Psoas muscle (tissue), 8 donors: ENCODE measurements around the gene C2orf68. TPM values are rescaled to one million over a fixed set of nuclear protein-coding genes. Genes with fewer than 3 reads are reported as not detected.
"Not testable (repeated sequence)": the region's sequence is repeated elsewhere in the genome, so short reads cannot be mapped to it uniquely, and the experiment has no call there.

Source experiments
- ATAC-seq, 4 donors: fragments of 200-7000 bp; cut with Tn5 transposase; one replicate each; pipeline ENCODE4 v1.9.1; 2020; ENCODE audit warnings: moderate library complexity in 3 of 4, mild to moderate bottlenecking in 2 of 4
- DNase-seq, 2 donors: peaks; one replicate each; pipeline ENCODE4 v3.0.0-alpha.2; 2020
- H3K27ac ChIP-seq: fragments of 200-600 bp; one replicate; pipeline ENCODE4 v1.8.0; 2022
- H3K27me3 ChIP-seq, 3 donors: fragments of 200-600 bp in 1 of 3; one replicate each; pipeline versions ENCODE4 v1.6.1 to v1.8.0; 2013 to 2022; ENCODE audit warnings: low read length in 2 of 3, mild to moderate bottlenecking in 2 of 3, moderate library complexity in 1 of 3; ENCODE audit not compliant: insufficient read depth in 3 of 3
- H3K36me3 ChIP-seq, 2 donors: fragments of 200-600 bp in 1 of 2; one replicate each; pipeline versions ENCODE4 v1.6.1 to v1.8.0; 2013 to 2022; ENCODE audit warnings: low read depth in 1 of 2, mild to moderate bottlenecking in 1 of 2, moderate library complexity in 1 of 2; ENCODE audit not compliant: insufficient read depth in 1 of 2
- H3K4me1 ChIP-seq: fragments of 200-600 bp; one replicate; pipeline ENCODE4 v1.8.0; 2022
- H3K4me3 ChIP-seq: fragments of 200-600 bp; one replicate; pipeline ENCODE4 v1.8.0; 2022; ENCODE audit warnings: mild to moderate bottlenecking
- H3K9me3 ChIP-seq: fragments of 200-600 bp; one replicate; pipeline ENCODE4 v1.8.0; 2022
- WGBS, 3 donors: extraction: QIAGEN DNeasy Blood & Tissue Kit; methylation state at CpG; one replicate each; pipeline versions ENCODE4 v1.1.6 to v1.1.7; 2013; 5-methylcytosine and 5-hydroxymethylcytosine counted together
- intact Hi-C, 2 donors: fragments of 100-400 bp; cut with DNase I; formaldehyde crosslinking; loops; one replicate each; pipeline versions ENCODE4 v1.11.0 to v1.14.2; 2022
- polyA plus RNA-seq, 3 donors: library from polyadenylated mRNA; stranded (reverse); fragments of 200-250 nt; gene quantifications; one replicate each; pipeline ENCODE4 v1.2.3, GENCODE V29; 2013
- total RNA-seq, 4 donors: library from RNA; stranded (reverse); fragmentation: NEBNext Ultra II Directional in 2 of 4; extraction: Animal tissue kit (Norgen Biotek cat#: 25700) in 2 of 4; gene quantifications; one replicate each; pipeline versions ENCODE4 v1.2.1 to v1.2.4, GENCODE V29; 2021 to 2023
- TF ChIP-seq, protein P1 (sequence below): fragments of 200-600 bp; IDR thresholded peaks from one replicate; pipeline ENCODE4 v1.8.0; 2022; ENCODE audit warnings: antibody characterized with exemption
- donor health status: healthy with polysubstance abuse.
- donor health status: DM: no; HTN: no; CAD: no; lungs with moderate emphysema.
- donor health status: Bipolar disorder and iron deficiency.
- donor health status: healthy.
- donor health status: DM: yes; HTN: yes; CAD: no.
- donor health status: DM: no; HTN: no; CAD: no.
- donor health status: DM: no; HTN: no; CAD: no.
- donor health status: DM: yes; HTN: yes; CAD: no.

C2orf68 gene
- total and polyA plus RNA-seq, 7 donors = 26.9 to 76.0 (median 45.6) TPM

DNA sequence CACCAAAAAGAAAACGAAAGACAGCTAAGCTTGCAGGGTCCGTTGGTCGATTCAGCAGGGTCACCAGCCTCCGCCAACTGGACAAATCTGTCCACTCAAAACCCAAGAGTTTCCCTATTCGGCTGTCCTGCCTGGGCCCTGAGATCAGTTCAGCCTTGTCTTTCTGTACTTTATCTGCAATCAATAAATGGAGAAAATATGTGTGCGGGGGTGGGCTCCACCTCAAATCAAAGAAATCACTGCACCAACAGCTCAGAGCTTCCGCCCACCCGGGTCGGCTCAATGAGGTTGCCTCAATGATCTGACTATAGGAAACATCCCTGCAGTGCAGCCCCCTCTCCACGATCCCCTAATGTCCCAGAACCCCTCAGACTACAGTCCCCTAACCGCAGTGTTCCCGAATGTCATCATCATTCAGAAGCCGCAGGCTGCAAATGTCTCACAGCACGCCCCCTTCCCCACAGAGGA, 51.0 kb downstream of the C2orf68 start:
- no peaks in the 10 kb centered on the region for H3K27me3 ChIP-seq
- peaks cover 12% of the 10 kb centered on the region for H3K4me1 ChIP-seq
- peak overlapping the region; percentile 81 for H3K4me3 ChIP-seq
- intact Hi-C loops = loop anchor here (5.0 kb wide), 1 partner anchor 36 kb away; the partner anchor contains the start of gene RNF181 (in 2 of the 2)
- H3K36me3 ChIP-seq = peaks cover 4 to 38% of the 10 kb centered on the region in 2 donors
- DNase-seq (no peak), ATAC-seq (peak in 2 of 4 donors; percentile 13 to 26)
- peak overlapping the region; percentile 88 for H3K27ac ChIP-seq
- TF ChIP-seq, protein P1, sequence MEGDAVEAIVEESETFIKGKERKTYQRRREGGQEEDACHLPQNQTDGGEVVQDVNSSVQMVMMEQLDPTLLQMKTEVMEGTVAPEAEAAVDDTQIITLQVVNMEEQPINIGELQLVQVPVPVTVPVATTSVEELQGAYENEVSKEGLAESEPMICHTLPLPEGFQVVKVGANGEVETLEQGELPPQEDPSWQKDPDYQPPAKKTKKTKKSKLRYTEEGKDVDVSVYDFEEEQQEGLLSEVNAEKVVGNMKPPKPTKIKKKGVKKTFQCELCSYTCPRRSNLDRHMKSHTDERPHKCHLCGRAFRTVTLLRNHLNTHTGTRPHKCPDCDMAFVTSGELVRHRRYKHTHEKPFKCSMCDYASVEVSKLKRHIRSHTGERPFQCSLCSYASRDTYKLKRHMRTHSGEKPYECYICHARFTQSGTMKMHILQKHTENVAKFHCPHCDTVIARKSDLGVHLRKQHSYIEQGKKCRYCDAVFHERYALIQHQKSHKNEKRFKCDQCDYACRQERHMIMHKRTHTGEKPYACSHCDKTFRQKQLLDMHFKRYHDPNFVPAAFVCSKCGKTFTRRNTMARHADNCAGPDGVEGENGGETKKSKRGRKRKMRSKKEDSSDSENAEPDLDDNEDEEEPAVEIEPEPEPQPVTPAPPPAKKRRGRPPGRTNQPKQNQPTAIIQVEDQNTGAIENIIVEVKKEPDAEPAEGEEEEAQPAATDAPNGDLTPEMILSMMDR = no peak
- H3K9me3 ChIP-seq = no peaks in the 10 kb centered on the region
- WGBS, 3 donors = 3 to 4% (median 3%) methylated on average over 13 to 14 of the region's 14 CpGs

DNA sequence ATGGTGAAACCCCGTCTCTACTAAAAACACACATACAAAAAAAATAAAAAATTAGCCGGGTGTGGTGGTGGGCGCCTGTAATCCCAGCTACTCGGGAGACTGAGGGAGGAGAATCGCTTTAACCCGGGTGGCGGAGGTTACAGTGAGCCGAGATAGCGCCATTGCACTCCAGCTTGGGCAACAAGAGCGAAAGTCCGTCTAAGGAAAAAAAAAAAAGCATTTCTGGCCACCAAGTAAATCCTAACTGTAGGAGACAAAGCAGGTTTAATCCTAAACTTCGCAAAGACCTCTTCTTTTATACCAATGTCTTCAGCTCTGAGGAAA, 51.5 kb downstream of the C2orf68 start:
- H3K27me3 ChIP-seq, H3K9me3 ChIP-seq, ATAC-seq, DNase-seq: not testable (repeated sequence)
- Histone ChIP-seq H3K4me1 (peaks cover 12% of the 10 kb centered on the region), H3K36me3 (peaks cover 4 to 43% of the 10 kb centered on the region in 2 donors), H3K4me3 (peak overlapping the region; percentile 81), H3K27ac (peak overlapping the region; percentile 88)
- WGBS, 3 donors = 77 to 81% (median 81%) methylated on average over 12 of the region's 12 CpGs
- intact Hi-C loops = loop anchor here (5.0 kb wide), 1 partner anchor 37 kb away; the partner anchor contains the start of gene RNF181 (in 2 of the 2)

DNA sequence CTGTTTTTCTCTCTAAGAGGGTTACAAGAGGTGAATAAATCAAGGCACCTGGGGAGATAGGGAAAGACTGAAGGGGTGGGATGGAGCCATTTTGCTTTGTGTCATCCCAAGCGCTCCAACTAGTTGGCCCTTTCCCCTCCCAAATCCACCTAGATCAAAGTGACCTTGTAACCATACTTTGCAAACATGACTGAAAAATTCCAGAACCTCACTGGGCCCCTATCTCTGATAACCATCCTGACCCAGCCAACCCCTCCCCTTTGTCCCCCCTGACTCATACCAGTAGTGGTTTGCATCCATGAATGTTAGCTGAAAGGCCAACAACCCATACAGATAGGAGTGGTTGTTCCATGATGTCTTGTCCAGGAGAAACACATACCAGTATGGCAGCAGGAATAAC, 53.7 kb downstream of the C2orf68 start:
- Histone ChIP-seq H3K4me3 (no peak overlapping the region), H3K9me3 (no peaks in the 10 kb centered on the region), H3K27me3 (no peaks in the 10 kb centered on the region), H3K27ac (no peak overlapping the region), H3K36me3 (peaks cover 7 to 65% of the 10 kb centered on the region in 2 donors), H3K4me1 (peaks cover 12% of the 10 kb centered on the region)
- intact Hi-C loops = no loop called here
- ATAC-seq (no peak), DNase-seq (no peak)
- WGBS, 3 donors = 95 to 100% (median 96%) methylated on average over 1 of the region's 1 CpG
- TF ChIP-seq, protein P1 = no peak

DNA sequence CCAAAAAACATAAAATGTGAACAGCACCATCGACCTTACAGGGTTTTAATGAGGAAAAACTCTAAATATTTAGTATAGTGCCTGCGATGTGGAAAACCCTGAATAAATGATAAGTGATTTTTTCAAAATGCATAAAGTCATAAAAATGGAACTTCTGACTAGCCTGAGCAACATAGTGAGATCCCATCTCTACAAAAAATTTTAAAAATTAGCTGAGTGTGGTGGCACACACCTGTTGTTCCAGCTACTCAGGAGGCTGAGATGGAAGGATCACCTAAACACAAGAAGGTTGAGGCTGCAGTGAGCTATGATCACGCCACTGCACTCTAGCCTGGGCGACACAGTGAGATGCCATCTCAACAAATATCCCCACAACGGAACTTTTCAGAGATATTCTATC, 54.7 kb downstream of the C2orf68 start:
- TF ChIP-seq, protein P1 = no peak
- H3K27me3 ChIP-seq = no peaks in the 10 kb centered on the region
- no peak overlapping the region for H3K4me3 ChIP-seq
- H3K36me3 ChIP-seq = peaks cover 7 to 75% of the 10 kb centered on the region in 2 donors
- H3K4me1 ChIP-seq = peaks cover 12% of the 10 kb centered on the region
- ATAC-seq (no peak), DNase-seq (no peak)
- H3K9me3 ChIP-seq = no peaks in the 10 kb centered on the region
- 91 to 95% (median 93%) methylated on average over 5 of the region's 5 CpGs for WGBS, 3 donors
- intact Hi-C loops = loop anchor here in 1 of 2 donors (2.0 kb wide), 1 partner anchor 128 kb away; no protein-coding TSS in a partner anchor
- H3K27ac ChIP-seq = no peak overlapping the region

Other genes starting within 250 kb of the C2orf68 start
- 10 to 100 TPM in 1 of 4 donors, 1 to 10 TPM in 3; 4.2 to 11.1 (median 8.6) TPM for gene CAPG, start 201.7 kb downstream of the C2orf68 start, total RNA-seq
- 10 to 100 TPM in 1 of 3 donors, 1 to 10 TPM in 2; 2.8 to 10.2 (median 6.6) TPM for gene CAPG, start 201.7 kb downstream of the C2orf68 start, polyA plus RNA-seq
- 1 to 10 TPM in 1 of 4 donors, under 1 TPM in 2, not detected in 1; 0.48 to 1.4 (median 0.62) TPM for gene SH2D6, start 193.4 kb downstream of the C2orf68 start, total RNA-seq
- 1 to 10 TPM in 1 of 3 donors, under 1 TPM in 2; 0.25 to 1.1 (median 0.77) TPM for gene SH2D6, start 193.4 kb downstream of the C2orf68 start, polyA plus RNA-seq
- 100 to 1,000 TPM; 127 to 356 (median 183) TPM for gene MAT2A, start 72.9 kb downstream of the C2orf68 start, total RNA-seq
- gene MAT2A, start 72.9 kb downstream of the C2orf68 start, polyA plus RNA-seq = 100 to 1,000 TPM in 2 of 3 donors, 10 to 100 TPM in 1; 55.9 to 252 (median 134) TPM
- gene GGCX, start 50.6 kb downstream of the C2orf68 start, total RNA-seq = 10 to 100 TPM; 20.1 to 25.3 (median 22.1) TPM
- 10 to 100 TPM; 19.0 to 35.6 (median 30.7) TPM for gene GGCX, start 50.6 kb downstream of the C2orf68 start, polyA plus RNA-seq
- 10 to 100 TPM; 11.7 to 15.7 (median 12.4) TPM for gene VAMP8, start 34.5 kb downstream of the C2orf68 start, total RNA-seq
- gene VAMP8, start 34.5 kb downstream of the C2orf68 start, polyA plus RNA-seq = 10 to 100 TPM; 16.6 to 25.4 (median 23.2) TPM
- gene VAMP5, start 27.6 kb downstream of the C2orf68 start, total RNA-seq = 10 to 100 TPM; 58.1 to 95.0 (median 83.2) TPM
- 100 to 1,000 TPM; 106 to 149 (median 128) TPM for gene VAMP5, start 27.6 kb downstream of the C2orf68 start, polyA plus RNA-seq
- 100 to 1,000 TPM in 1 of 4 donors, 10 to 100 TPM in 3; 84.7 to 107 (median 90.0) TPM for gene RNF181, start 16.3 kb downstream of the C2orf68 start, total RNA-seq
- 100 to 1,000 TPM; 156 to 212 (median 184) TPM for gene RNF181, start 16.3 kb downstream of the C2orf68 start, polyA plus RNA-seq
- 10 to 100 TPM; 20.1 to 54.3 (median 30.9) TPM for gene TMEM150A, start 9.4 kb downstream of the C2orf68 start, total RNA-seq
- 10 to 100 TPM; 17.4 to 82.6 (median 40.3) TPM for gene TMEM150A, start 9.4 kb downstream of the C2orf68 start, polyA plus RNA-seq
- gene USP39, start 4.1 kb upstream of the C2orf68 start, total RNA-seq = 10 to 100 TPM; 39.0 to 61.8 (median 45.6) TPM
- 100 to 1,000 TPM in 1 of 3 donors, 10 to 100 TPM in 2; 53.7 to 104 (median 58.3) TPM for gene USP39, start 4.1 kb upstream of the C2orf68 start, polyA plus RNA-seq
- 1 to 10 TPM in 2 of 4 donors, under 1 TPM in 2; 0.25 to 1.1 (median 0.96) TPM for gene SFTPB, start 56.1 kb upstream of the C2orf68 start, total RNA-seq
- 1 to 10 TPM in 1 of 3 donors, under 1 TPM in 2; 0.04 to 1.5 (median 0.98) TPM for gene SFTPB, start 56.1 kb upstream of the C2orf68 start, polyA plus RNA-seq
- 10 to 100 TPM in 1 of 4 donors, 1 to 10 TPM in 2, under 1 TPM in 1; 0.58 to 20.0 (median 5.8) TPM for gene GNLY, start 82.3 kb upstream of the C2orf68 start, total RNA-seq
- 10 to 100 TPM in 2 of 3 donors, 1 to 10 TPM in 1; 4.9 to 31.6 (median 23.4) TPM for gene GNLY, start 82.3 kb upstream of the C2orf68 start, polyA plus RNA-seq
- gene ATOH8, start 141.9 kb upstream of the C2orf68 start, total RNA-seq = 10 to 100 TPM; 22.0 to 82.1 (median 57.3) TPM
- gene ATOH8, start 141.9 kb upstream of the C2orf68 start, polyA plus RNA-seq = 10 to 100 TPM; 48.7 to 77.2 (median 59.4) TPM